SJCRH30 (cell line): ENCODE data around the gene TAP1. TPM values are rescaled to one million over a fixed set of nuclear protein-coding genes. Genes with fewer than 3 reads are reported as not detected.
A peak's percentile ranks its signal among the peaks of the same experiment; 100 is the strongest.
"Not testable (repeated sequence)": the region's sequence is repeated elsewhere in the genome, so short reads cannot be mapped to it uniquely, and the experiment has no call there.

Experiments
- DNase-seq, 2 experiments: peaks; one replicate each; pipeline ENCODE4 v3.0.0-alpha.2; 2015 to 2020
- H3K27ac ChIP-seq: fragments of 250-450 bp; sonication (Bioruptor Pico); 2 replicates; pipeline ENCODE4 v1.5.1; 2020; ENCODE audit warnings: mild to moderate bottlenecking, moderate library complexity
- H3K27me3 ChIP-seq: fragments of 250-450 bp; sonication (Bioruptor Pico); 2 replicates; pipeline ENCODE4 v1.5.1; 2020; ENCODE audit warnings: mild to moderate bottlenecking, moderate library complexity
- H3K36me3 ChIP-seq: fragments of 250-450 bp; sonication (Bioruptor Pico); 2 replicates; pipeline ENCODE4 v1.5.1; 2020; ENCODE audit warnings: mild to moderate bottlenecking, moderate library complexity
- H3K4me1 ChIP-seq: fragments of 250-450 bp; sonication (Bioruptor Pico); 2 replicates; pipeline ENCODE4 v1.5.1; 2020; ENCODE audit warnings: mild to moderate bottlenecking, moderate library complexity
- H3K4me3 ChIP-seq: fragments of 250-450 bp; sonication (Bioruptor Pico); 2 replicates; pipeline ENCODE4 v1.5.1; 2020; ENCODE audit warnings: mild to moderate bottlenecking, moderate library complexity
- H3K9me3 ChIP-seq: fragments of 250-450 bp; sonication (Bioruptor Pico); replicated peaks from 2 replicates; pipeline ENCODE4 v1.5.1; 2020; ENCODE audit warnings: mild to moderate bottlenecking, moderate library complexity
- total RNA-seq: library from RNA; depleted of rRNA; stranded (reverse); fragments of >200 nt; shearing (Covaris generic); gene quantifications from 2 replicates; pipeline ENCODE4 v1.2.3, GENCODE V29; 2014; rRNA removed

TAP1 gene
- 0.43 and 0.81 TPM in 2 replicates for total RNA-seq

GRCh38 chr6:32853541-32854375 lies at the start of gene TAP1, which contains the start of gene PSMB9:
Gene TAP1 (minus strand): TSS chr6:32853704. CDS start chr6:32853636, 68 bp downstream.
Gene PSMB9 (plus strand): TSS chr6:32854192. CDS start chr6:32854230, 38 bp downstream.
- Histone ChIP-seq H3K9me3 (no peaks in the 10 kb centered on the region), H3K27ac (no peak within 1 kb of the TSS), H3K36me3 (no peaks in the 10 kb centered on the region), H3K4me3 (peak within 1 kb of the TSS; percentile 58), H3K4me1 (peaks cover 2% of the 10 kb centered on the region; the same call in 1 of the 2 replicates), H3K27me3 (peaks cover 19% of the 10 kb centered on the region)
- DNase-seq: peak; percentile 79 to 81

- H3K27me3 ChIP-seq: no peaks in the 10 kb centered on the region
- peak overlapping the region; percentile 85 for H3K4me3 ChIP-seq
- H3K36me3 ChIP-seq: no peaks in the 10 kb centered on the region
- peak overlapping the region; percentile 31; the same call in 1 of the 2 replicates for H3K27ac ChIP-seq
- H3K9me3 ChIP-seq: no peaks in the 10 kb centered on the region; the same call in 1 of the 2 replicates
- H3K4me1 ChIP-seq: peaks cover 4% of the 10 kb centered on the region
- DNase-seq: no peak
Observed at GRCh38 chr6:32895006-32895345, 41.5 kb upstream of the TAP1 start.

GRCh38 chr6:32894085-32895005 lies 40.8 kb upstream of the TAP1 start:
- H3K36me3 ChIP-seq: no peaks in the 10 kb centered on the region
- peak overlapping the region; percentile 31; the same call in 1 of the 2 replicates for H3K27ac ChIP-seq
- peak; percentile 90 to 94 for DNase-seq
- H3K4me3 ChIP-seq: peak overlapping the region; percentile 85
- no peaks in the 10 kb centered on the region for H3K27me3 ChIP-seq
- no peaks in the 10 kb centered on the region for H3K9me3 ChIP-seq
- H3K4me1 ChIP-seq: peaks cover 4% of the 10 kb centered on the region

- Histone ChIP-seq H3K36me3 (no peaks in the 10 kb centered on the region), H3K4me1 (peaks cover 4% of the 10 kb centered on the region), H3K9me3 (no peaks in the 10 kb centered on the region), H3K27ac (no peak overlapping the region), H3K27me3 (no peaks in the 10 kb centered on the region), H3K4me3 (no peak overlapping the region)
- no peak for DNase-seq
Observed at GRCh38 chr6:32890831-32891230, 37.3 kb upstream of the TAP1 start.

- H3K36me3 ChIP-seq: no peaks in the 10 kb centered on the region
- no peak for DNase-seq
- H3K27me3 ChIP-seq: no peaks in the 10 kb centered on the region
Observed at GRCh38 chr6:32889533-32889932, 36.0 kb upstream of the TAP1 start.

GRCh38 chr6:32888576-32888975 lies 35.1 kb upstream of the TAP1 start:
- H3K4me3 ChIP-seq: no peak overlapping the region
- DNase-seq: no peak
- H3K27ac ChIP-seq: no peak overlapping the region
- no peaks in the 10 kb centered on the region for H3K9me3 ChIP-seq
- H3K27me3 ChIP-seq: 0 out of 2 replicates have a peak, but pooled peaks cover 7% of the 10 kb centered on the region
- no peaks in the 10 kb centered on the region for H3K4me1 ChIP-seq
- H3K36me3 ChIP-seq: no peaks in the 10 kb centered on the region

More at GRCh38 chr6:32889533-32889932, 36.0 kb upstream of the TAP1 start:
- Histone ChIP-seq H3K9me3 (no peaks in the 10 kb centered on the region), H3K4me1 (no peaks in the 10 kb centered on the region), H3K4me3 (no peak overlapping the region), H3K27ac (no peak overlapping the region)

GRCh38 chr6:32887616-32888015 lies 34.1 kb upstream of the TAP1 start:
- no peaks in the 10 kb centered on the region for H3K4me1 ChIP-seq
- no peak overlapping the region for H3K27ac ChIP-seq
- no peaks in the 10 kb centered on the region for H3K9me3 ChIP-seq
- DNase-seq: no peak
- H3K4me3 ChIP-seq: no peak overlapping the region
- no peaks in the 10 kb centered on the region for H3K36me3 ChIP-seq
- 0 out of 2 replicates have a peak, but pooled peaks cover 7% of the 10 kb centered on the region for H3K27me3 ChIP-seq

- Histone ChIP-seq H3K27ac (no peak overlapping the region), H3K4me3 (no peak overlapping the region), H3K4me1 (no peaks in the 10 kb centered on the region), H3K36me3 (no peaks in the 10 kb centered on the region), H3K9me3 (no peaks in the 10 kb centered on the region), H3K27me3 (0 out of 2 replicates have a peak, but pooled peaks cover 7% of the 10 kb centered on the region)
- DNase-seq: peak; percentile 14 to 41
Observed at GRCh38 chr6:32886681-32887383, 33.3 kb upstream of the TAP1 start.

- Histone ChIP-seq H3K4me1 (no peaks in the 10 kb centered on the region), H3K4me3 (no peak overlapping the region), H3K27me3 (0 out of 2 replicates have a peak, but pooled peaks cover 7% of the 10 kb centered on the region), H3K27ac (no peak overlapping the region), H3K36me3 (no peaks in the 10 kb centered on the region), H3K9me3 (no peaks in the 10 kb centered on the region)
- peak in 1 of 2 experiments; percentile 75 for DNase-seq
Observed at GRCh38 chr6:32885698-32886286, 32.3 kb upstream of the TAP1 start.

- Histone ChIP-seq H3K4me1 (no peaks in the 10 kb centered on the region), H3K27me3 (0 out of 2 replicates have a peak, but pooled peaks cover 7% of the 10 kb centered on the region), H3K4me3 (no peak overlapping the region), H3K36me3 (no peaks in the 10 kb centered on the region), H3K27ac (no peak overlapping the region), H3K9me3 (no peaks in the 10 kb centered on the region)
- DNase-seq: peak; percentile 9 to 27
Observed at GRCh38 chr6:32883789-32884188, 30.3 kb upstream of the TAP1 start.

GRCh38 chr6:32882879-32883250 lies 29.4 kb upstream of the TAP1 start:
- H3K27ac ChIP-seq: no peak overlapping the region
- no peak for DNase-seq
- no peaks in the 10 kb centered on the region for H3K9me3 ChIP-seq
- no peaks in the 10 kb centered on the region for H3K4me1 ChIP-seq
- no peak overlapping the region for H3K4me3 ChIP-seq
- no peaks in the 10 kb centered on the region for H3K36me3 ChIP-seq
- 0 out of 2 replicates have a peak, but pooled peaks cover 7% of the 10 kb centered on the region for H3K27me3 ChIP-seq

GRCh38 chr6:32880962-32881361 lies 27.5 kb upstream of the TAP1 start:
- H3K27ac ChIP-seq, H3K36me3 ChIP-seq, DNase-seq, H3K27me3 ChIP-seq, H3K4me3 ChIP-seq, H3K4me1 ChIP-seq, H3K9me3 ChIP-seq: not testable (repeated sequence)

- H3K27me3 ChIP-seq: 0 out of 2 replicates have a peak, but pooled peaks cover 7% of the 10 kb centered on the region
- no peak for DNase-seq
- H3K9me3 ChIP-seq: no peaks in the 10 kb centered on the region
- no peak overlapping the region for H3K27ac ChIP-seq
- H3K4me3 ChIP-seq: no peak overlapping the region
- no peaks in the 10 kb centered on the region for H3K4me1 ChIP-seq
- no peaks in the 10 kb centered on the region for H3K36me3 ChIP-seq
Observed at GRCh38 chr6:32879691-32880090, 26.2 kb upstream of the TAP1 start.

- Histone ChIP-seq H3K27ac (no peak overlapping the region), H3K9me3 (no peaks in the 10 kb centered on the region), H3K4me3 (no peak overlapping the region), H3K4me1 (no peaks in the 10 kb centered on the region), H3K36me3 (no peaks in the 10 kb centered on the region), H3K27me3 (no peaks in the 10 kb centered on the region)
- DNase-seq: no peak
Observed at GRCh38 chr6:32876603-32877002, 23.1 kb upstream of the TAP1 start.
